ENCODE data around the gene DSCAM. TPM values are rescaled to one million over a fixed set of nuclear protein-coding genes. Genes with fewer than 3 reads are reported as not detected.

Gene DSCAM
- total RNA-seq, 3 donors from 2014 or later, result not detected

- Mint-ChIP-seq H3K4me1 (ENCODE audit: low read depth) (no peaks in the 10 kb centered on the region), H3K4me3 (no peak overlapping the region), H3K27me3 (ENCODE audit: low read depth) (peaks cover 40% of the 10 kb centered on the region), H3K9me3 (no peaks in the 10 kb centered on the region), H3K36me3 (ENCODE audit: insufficient read depth) (no peaks in the 10 kb centered on the region)
- DNase-seq, result no peak
- no peak for ATAC-seq
These were observed 855 bp downstream of the DSCAM start for GRCh38 chr21:40846103-40846502.

- Mint-ChIP-seq H3K4me1 (ENCODE audit: low read depth) (no peaks in the 10 kb centered on the region), H3K27me3 (ENCODE audit: low read depth) (peaks cover 45% of the 10 kb centered on the region), H3K9me3 (no peaks in the 10 kb centered on the region), H3K36me3 (ENCODE audit: insufficient read depth) (no peaks in the 10 kb centered on the region), H3K4me3 (no peak overlapping the region)
- DNase-seq (no peak), ATAC-seq (no peak)
These were observed 1.4 kb downstream of the DSCAM start for GRCh38 chr21:40845441-40845995.

DNA sequence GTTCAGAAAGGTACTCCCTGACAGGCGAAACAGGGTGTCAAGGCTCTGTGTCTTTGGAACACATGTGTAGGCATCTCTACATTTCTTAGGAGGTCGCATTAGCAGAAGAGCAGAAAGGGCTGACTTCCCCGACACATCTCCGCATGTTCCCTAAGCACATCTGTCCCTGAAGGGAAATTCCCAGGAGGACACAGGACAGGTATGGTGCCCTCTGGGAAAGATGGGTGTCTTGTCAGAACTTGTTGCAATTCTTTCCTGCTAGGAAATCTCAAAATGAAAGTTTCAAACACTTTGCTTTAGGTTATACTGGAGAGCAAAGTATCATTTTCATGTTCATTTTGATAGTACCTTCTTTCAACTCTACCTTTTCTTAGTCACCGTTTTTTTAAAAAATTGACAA lies 2.0 kb downstream of the DSCAM start:
- Mint-ChIP-seq H3K27me3 (ENCODE audit: low read depth) (peaks cover 50% of the 10 kb centered on the region), H3K9me3 (no peaks in the 10 kb centered on the region), H3K4me1 (ENCODE audit: low read depth) (no peaks in the 10 kb centered on the region), H3K4me3 (no peak overlapping the region), H3K36me3 (ENCODE audit: insufficient read depth) (no peaks in the 10 kb centered on the region)
- no peak for DNase-seq
- ATAC-seq, result no peak

DNA sequence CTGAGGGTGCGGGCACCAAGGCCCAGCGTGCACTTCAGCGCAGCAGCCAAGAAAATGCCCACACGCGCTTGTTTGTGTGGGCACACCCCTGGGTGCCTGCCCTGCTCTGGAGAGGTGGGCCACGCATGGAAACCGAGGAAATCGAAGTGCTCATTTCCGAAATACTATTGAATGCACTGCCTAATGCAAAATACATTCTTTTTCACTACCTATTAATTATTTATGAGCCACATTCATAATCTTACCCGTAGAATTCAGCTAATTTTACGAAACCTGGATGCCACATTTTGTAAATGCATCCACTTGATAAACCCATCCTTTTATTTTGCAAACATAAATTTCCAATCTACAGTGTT lies 4.8 kb downstream of the DSCAM start:
- Mint-ChIP-seq H3K9me3 (no peaks in the 10 kb centered on the region), H3K27me3 (ENCODE audit: low read depth) (peaks cover 34% of the 10 kb centered on the region), H3K36me3 (ENCODE audit: insufficient read depth) (no peaks in the 10 kb centered on the region), H3K4me1 (ENCODE audit: low read depth) (no peaks in the 10 kb centered on the region), H3K4me3 (no peak overlapping the region)
- no peak for ATAC-seq
- no peak for DNase-seq

DNA sequence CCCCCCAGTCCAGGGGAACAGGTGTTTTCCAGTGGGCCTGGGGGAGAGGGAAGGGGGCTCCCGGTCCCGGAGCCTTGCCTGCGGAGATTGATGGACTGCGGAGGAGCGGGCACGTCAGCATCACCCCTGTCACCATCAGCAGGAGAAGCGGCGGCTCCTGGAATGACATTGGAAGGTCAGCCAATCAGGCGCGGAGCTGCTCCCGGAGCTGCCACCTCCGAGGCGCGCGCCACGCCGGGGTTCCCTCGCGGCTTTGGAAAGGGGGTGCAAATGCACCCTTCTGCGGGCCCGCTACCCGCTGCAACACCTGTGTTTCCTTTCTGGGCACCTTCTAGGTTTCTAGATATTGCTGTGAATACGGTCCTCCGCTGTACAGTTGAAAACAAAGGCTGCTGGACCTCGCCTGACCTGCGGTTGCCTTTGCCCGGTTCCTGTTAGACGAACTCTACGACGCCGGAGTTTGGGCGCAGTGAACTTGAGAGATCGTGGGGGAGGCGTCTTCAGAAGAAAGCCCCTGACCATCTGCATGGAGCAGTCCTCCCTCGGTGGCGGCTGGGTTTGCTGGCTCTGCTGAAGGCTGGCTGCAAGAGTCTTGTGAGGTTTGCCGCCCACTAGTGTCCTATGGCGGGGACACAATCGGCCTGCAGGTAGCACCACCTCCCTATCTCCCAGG lies 5.3 kb downstream of the DSCAM start:
- Mint-ChIP-seq H3K9me3 (no peaks in the 10 kb centered on the region), H3K27me3 (ENCODE audit: low read depth) (peaks cover 31% of the 10 kb centered on the region), H3K4me1 (ENCODE audit: low read depth) (no peaks in the 10 kb centered on the region), H3K4me3 (no peak overlapping the region), H3K36me3 (ENCODE audit: insufficient read depth) (no peaks in the 10 kb centered on the region)
- DNase-seq, result no peak
- no peak for ATAC-seq

DNA sequence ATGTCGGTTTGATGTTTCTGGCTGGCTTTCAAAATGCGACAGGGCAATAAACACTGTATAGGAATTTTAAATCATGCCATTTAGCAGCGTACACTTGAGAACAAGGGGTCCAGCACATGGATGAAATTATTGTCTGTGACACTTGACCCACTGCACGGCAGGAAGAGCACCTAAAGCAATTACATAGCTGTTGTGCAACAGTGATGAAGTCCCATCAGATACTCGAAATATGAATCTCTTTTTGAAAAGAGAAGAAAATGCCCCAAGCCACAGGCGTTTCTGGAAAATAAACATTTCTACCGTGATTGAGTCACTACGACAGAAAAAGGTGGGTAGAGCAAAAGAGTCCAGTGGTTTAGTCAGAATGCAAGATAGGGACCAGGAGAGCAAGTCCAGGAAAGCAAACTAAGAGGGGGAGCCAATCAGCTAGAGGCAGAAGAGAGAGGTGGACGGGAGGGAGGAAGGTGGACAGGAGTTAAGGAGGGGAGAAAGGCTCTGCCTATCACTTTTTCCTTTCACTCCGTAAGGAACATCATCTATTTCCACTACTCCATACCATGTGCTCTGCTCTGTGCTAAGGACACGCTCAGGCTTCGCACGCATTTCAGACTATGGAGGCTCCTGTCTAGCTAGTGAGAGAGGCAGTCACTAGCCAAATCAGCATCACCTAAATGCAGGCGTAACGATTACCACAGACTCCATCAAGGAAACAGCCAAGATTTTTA lies 6.4 kb downstream of the DSCAM start:
- peaks cover 31% of the 10 kb centered on the region for H3K27me3 Mint-ChIP-seq (ENCODE audit: low read depth)
- no peak overlapping the region for H3K4me3 Mint-ChIP-seq
- H3K9me3 Mint-ChIP-seq, result no peaks in the 10 kb centered on the region
- DNase-seq, result no peak
- no peak for ATAC-seq
- H3K36me3 Mint-ChIP-seq (ENCODE audit: insufficient read depth), result no peaks in the 10 kb centered on the region
- no peaks in the 10 kb centered on the region for H3K4me1 Mint-ChIP-seq (ENCODE audit: low read depth)

DNA sequence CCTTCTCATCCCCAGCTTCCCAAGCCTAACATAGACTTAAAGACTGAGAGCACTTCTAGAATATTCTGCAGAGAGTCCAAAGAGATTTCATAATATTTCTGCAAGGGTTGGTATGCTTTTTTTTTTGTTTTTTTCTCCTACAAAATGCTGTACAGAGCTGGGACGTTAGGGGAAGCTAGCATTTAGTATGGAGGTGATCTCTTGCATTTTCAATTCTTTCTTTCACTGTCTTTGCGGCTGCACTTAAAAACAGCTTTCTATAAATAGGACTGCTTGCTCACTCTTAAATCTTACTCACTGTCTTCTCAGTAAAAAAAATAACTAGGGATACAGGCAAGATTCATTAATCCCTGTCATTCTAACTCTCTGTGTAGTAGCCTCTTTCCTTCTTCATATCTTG lies 7.4 kb downstream of the DSCAM start:
- no peak for ATAC-seq
- DNase-seq, result no peak
- H3K4me3 Mint-ChIP-seq, result no peak overlapping the region

GRCh38 chr21:40837456-40837855 lies 9.5 kb downstream of the DSCAM start:
- Mint-ChIP-seq H3K9me3 (peaks cover 3% of the 10 kb centered on the region), H3K27me3 (ENCODE audit: low read depth) (peaks cover 21% of the 10 kb centered on the region), H3K4me1 (ENCODE audit: low read depth) (no peaks in the 10 kb centered on the region), H3K4me3 (no peak overlapping the region), H3K36me3 (ENCODE audit: insufficient read depth) (no peaks in the 10 kb centered on the region)
- ATAC-seq (no peak), DNase-seq (no peak)

More for the DNA sequence above, 7.4 kb downstream of the DSCAM start:
- Mint-ChIP-seq H3K9me3 (no peaks in the 10 kb centered on the region), H3K27me3 (ENCODE audit: low read depth) (peaks cover 28% of the 10 kb centered on the region), H3K4me1 (ENCODE audit: low read depth) (no peaks in the 10 kb centered on the region), H3K36me3 (ENCODE audit: insufficient read depth) (no peaks in the 10 kb centered on the region)

DNA sequence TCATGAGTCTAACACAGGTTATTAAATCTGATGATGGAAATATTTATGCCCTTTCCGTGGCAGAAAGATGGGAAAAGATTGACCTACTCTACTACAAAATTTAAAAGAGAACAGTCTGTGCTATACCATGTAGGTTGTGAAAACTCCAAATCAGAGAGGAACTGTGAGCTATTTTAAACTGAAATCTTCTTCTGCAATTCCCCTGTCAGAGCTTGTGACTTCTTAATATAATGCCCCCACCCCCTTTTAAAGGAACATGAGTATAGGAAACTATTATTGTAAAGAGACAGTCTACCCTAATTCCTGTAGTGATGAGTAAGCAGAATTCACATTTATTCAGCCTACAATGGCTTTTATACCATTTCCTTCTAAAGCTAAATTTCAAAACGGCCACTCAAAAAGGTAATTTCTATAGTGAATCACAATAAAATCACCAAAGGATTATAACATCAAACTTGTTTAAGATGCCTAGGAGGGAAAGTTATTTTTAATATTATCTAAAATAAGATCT lies 11.7 kb downstream of the DSCAM start:
- DNase-seq, result no peak

GRCh38 chr21:40833184-40833583 lies 13.8 kb downstream of the DSCAM start:
- no peaks in the 10 kb centered on the region for H3K27me3 Mint-ChIP-seq (ENCODE audit: low read depth)
- no peak for ATAC-seq

More for the DNA sequence above, 11.7 kb downstream of the DSCAM start:
- no peak for ATAC-seq
- Mint-ChIP-seq H3K36me3 (ENCODE audit: insufficient read depth) (no peaks in the 10 kb centered on the region), H3K4me3 (no peak overlapping the region), H3K27me3 (ENCODE audit: low read depth) (peaks cover 3% of the 10 kb centered on the region), H3K9me3 (peaks cover 3% of the 10 kb centered on the region), H3K4me1 (ENCODE audit: low read depth) (no peaks in the 10 kb centered on the region)

DNA sequence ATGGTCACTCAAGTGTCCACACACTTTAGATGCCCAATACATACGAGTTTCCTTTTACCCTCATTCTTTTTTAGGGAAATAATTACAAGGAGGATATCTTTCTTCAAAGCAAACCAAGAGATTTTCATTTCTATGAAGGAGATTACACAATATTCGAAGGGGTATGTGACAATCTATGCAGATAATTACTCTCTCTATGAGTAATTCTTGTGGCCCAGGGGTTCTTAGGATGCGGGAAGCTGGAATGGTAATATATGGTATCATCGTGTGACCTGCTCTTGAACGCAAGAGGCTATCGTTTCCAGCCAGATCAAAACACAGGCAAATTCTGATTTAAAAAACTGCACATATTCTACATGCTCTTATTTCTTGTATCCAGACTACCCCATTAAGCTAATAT lies 14.6 kb downstream of the DSCAM start:
- DNase-seq (no peak), ATAC-seq (no peak)
- H3K36me3 Mint-ChIP-seq (ENCODE audit: insufficient read depth), result no peaks in the 10 kb centered on the region
- H3K4me1 Mint-ChIP-seq (ENCODE audit: low read depth), result no peaks in the 10 kb centered on the region
- H3K4me3 Mint-ChIP-seq, result no peak overlapping the region
- H3K9me3 Mint-ChIP-seq, result peaks cover 3% of the 10 kb centered on the region
- H3K27me3 Mint-ChIP-seq (ENCODE audit: low read depth), result no peaks in the 10 kb centered on the region

More at GRCh38 chr21:40833184-40833583, 13.8 kb downstream of the DSCAM start:
- no peak for DNase-seq
- no peaks in the 10 kb centered on the region for H3K4me1 Mint-ChIP-seq (ENCODE audit: low read depth)
- H3K36me3 Mint-ChIP-seq (ENCODE audit: insufficient read depth), result no peaks in the 10 kb centered on the region
- H3K9me3 Mint-ChIP-seq, result peaks cover 3% of the 10 kb centered on the region
- H3K4me3 Mint-ChIP-seq, result no peak overlapping the region

- ATAC-seq (no peak), DNase-seq (no peak)
- Mint-ChIP-seq H3K36me3 (ENCODE audit: insufficient read depth) (no peaks in the 10 kb centered on the region), H3K4me3 (no peak overlapping the region), H3K27me3 (ENCODE audit: low read depth) (no peaks in the 10 kb centered on the region), H3K4me1 (ENCODE audit: low read depth) (no peaks in the 10 kb centered on the region), H3K9me3 (peaks cover 3% of the 10 kb centered on the region)
These were observed 16.1 kb downstream of the DSCAM start for GRCh38 chr21:40830836-40831235.

DNA sequence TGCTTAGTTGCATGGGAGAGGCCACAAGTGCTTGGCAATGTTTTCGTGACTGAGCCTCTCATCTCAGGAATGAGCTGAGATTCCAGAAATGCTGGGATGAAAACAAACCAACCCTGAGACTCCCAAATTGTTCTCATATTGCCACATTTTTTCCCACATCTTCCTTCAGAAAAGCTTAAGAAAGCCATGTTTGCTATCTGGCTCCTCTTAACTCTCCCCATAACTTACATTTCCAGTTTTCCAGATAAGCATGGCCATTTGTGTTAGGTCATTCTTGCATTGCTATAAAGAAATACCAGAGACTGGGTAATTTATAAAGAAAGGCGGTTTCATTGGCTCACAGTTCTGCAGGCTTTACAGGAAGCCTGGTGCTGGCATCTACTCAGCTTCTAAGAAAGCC lies 17.2 kb downstream of the DSCAM start:
- Mint-ChIP-seq H3K4me3 (no peak overlapping the region), H3K9me3 (peaks cover 3% of the 10 kb centered on the region), H3K36me3 (ENCODE audit: insufficient read depth) (no peaks in the 10 kb centered on the region), H3K27me3 (ENCODE audit: low read depth) (no peaks in the 10 kb centered on the region), H3K4me1 (ENCODE audit: low read depth) (no peaks in the 10 kb centered on the region)
- no peak for DNase-seq
- ATAC-seq, result no peak

DNA sequence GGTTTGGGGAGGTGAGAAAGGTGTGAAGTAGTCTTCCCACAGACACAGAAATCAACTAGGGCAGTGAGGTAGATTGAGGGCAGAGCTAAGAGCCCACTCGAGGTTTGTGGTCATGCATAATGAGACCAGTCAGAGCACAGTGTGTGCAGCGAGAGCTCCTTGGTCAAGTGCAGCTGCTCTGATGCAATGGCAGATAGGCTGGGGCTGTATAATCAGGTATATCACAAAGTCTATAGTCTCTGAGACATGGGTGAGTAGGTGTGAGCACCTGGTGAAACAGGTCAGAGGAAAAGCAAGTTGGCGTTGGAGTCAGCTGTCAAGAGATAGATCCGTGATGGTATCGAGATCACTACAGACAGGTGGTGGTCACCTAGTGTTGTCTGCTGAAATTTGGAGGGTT lies 17.6 kb downstream of the DSCAM start:
- Mint-ChIP-seq H3K9me3 (peaks cover 3% of the 10 kb centered on the region), H3K4me3 (no peak overlapping the region), H3K27me3 (ENCODE audit: low read depth) (no peaks in the 10 kb centered on the region), H3K4me1 (ENCODE audit: low read depth) (no peaks in the 10 kb centered on the region), H3K36me3 (ENCODE audit: insufficient read depth) (no peaks in the 10 kb centered on the region)
- ATAC-seq, result no peak
- no peak for DNase-seq

DNA sequence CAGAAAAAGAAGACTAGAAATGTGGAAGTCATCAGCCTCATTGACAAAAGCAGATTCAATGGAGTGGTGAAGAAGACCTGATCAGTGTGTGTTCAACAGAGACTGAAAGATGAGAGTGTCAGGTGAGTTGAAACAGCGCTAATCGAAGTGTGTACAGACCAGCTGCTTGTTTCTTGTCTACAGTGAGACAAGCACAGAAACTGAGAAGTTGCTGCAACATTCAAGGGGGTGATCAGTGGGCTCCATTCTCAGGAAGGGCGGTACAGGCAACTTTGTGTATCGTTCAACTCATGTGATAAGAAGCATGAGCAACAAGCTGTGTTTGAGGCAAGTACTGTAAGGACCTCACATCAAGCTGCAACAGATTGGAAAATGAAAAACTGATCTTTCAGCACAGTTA lies 19.4 kb downstream of the DSCAM start:
- Mint-ChIP-seq H3K4me3 (no peak overlapping the region), H3K9me3 (no peaks in the 10 kb centered on the region), H3K27me3 (ENCODE audit: low read depth) (no peaks in the 10 kb centered on the region), H3K4me1 (ENCODE audit: low read depth) (no peaks in the 10 kb centered on the region), H3K36me3 (ENCODE audit: insufficient read depth) (no peaks in the 10 kb centered on the region)
- ATAC-seq (no peak), DNase-seq (no peak)

Measured in activated T-cell treated with anti-CD3 and anti-CD28 coated beads, Interleukin-2, amount 50 U/mL, for 4 hours (primary cell).